ENCODE data around the gene NDUFAF8.
"Not testable (repeated sequence)": the region's sequence is repeated elsewhere in the genome, so short reads cannot be mapped to it uniquely, and the experiment has no call there.

Gene NDUFAF8

GRCh38 chr17:81222906-81223761, 16.0 kb upstream of the NDUFAF8 start, which contains the start of gene CEP131:
CEP131 (minus strand) TSS chr17:81222965; CDS start chr17:81220056, 2,909 bp downstream.
- WGBS, 2 donors (ENCODE audit: extremely low coverage in 2 of 2, insufficient read length in 2 of 2, insufficient replicate concordance in 1 of 2), result no CpG with 5 or more reads among the region's 79 CpGs

DNA sequence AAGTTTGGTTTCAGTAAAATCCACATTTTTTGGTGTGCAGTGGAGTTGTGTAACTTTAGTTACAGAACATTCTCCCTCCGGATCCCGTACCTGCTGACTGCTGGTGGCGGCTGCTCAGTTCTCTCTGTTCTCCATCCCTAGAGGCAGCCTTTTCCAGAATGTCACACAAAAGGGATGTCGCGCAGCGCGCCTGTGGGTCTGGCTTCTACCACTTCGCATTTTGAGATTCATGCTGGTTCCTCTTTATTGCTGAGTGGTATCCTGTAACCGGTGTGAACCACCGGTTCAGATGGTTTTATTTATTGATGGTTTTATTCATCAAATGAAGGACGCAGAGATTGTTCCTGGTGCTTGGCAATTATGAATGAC, 15.4 kb upstream of the NDUFAF8 start:
- Histone ChIP-seq H3K27me3 (ENCODE audit: control insufficient read depth in 3 of 3, insufficient read depth in 3 of 3, low read depth in 1 of 3, low read length in 3 of 3) (no peaks in the 10 kb centered on the region), H3K4me1 (ENCODE audit: control insufficient read depth in 2 of 2, insufficient read depth in 1 of 2, low read depth in 1 of 2, low read length in 2 of 2) (peaks cover 13 to 20% of the 10 kb centered on the region in 2 donors), H3K4me2 (ENCODE audit: insufficient read depth, low read length, poor library complexity, severe bottlenecking) (peak overlapping the region; percentile 32), H3K14ac (ENCODE audit: low read length) (no peak overlapping the region), H3K18ac (ENCODE audit: low read length) (peak overlapping the region; percentile 53), H3K9me3 (replicated peaks in 1 of 2; ENCODE audit: control insufficient read depth in 2 of 2, insufficient read depth in 1 of 2, low read depth in 1 of 2, low read length in 2 of 2) (peaks cover 0 to 2% of the 10 kb centered on the region in 2 donors), H2BK5ac (ENCODE audit: low read length) (no peak overlapping the region), H3K27ac (replicated peaks; ENCODE audit: low read length) (no peak overlapping the region), H4K91ac (ENCODE audit: low read depth, low read length, poor library complexity) (no peak overlapping the region), H2AK5ac (ENCODE audit: low read depth, low read length) (peak overlapping the region; percentile 4), H2AFZ (ENCODE audit: low read length) (peak overlapping the region; percentile 96), H4K8ac (ENCODE audit: low read depth, low read length) (no peak overlapping the region), H3K23ac (ENCODE audit: low read depth, low read length, poor library complexity) (no peak overlapping the region), H3K4me3 (ENCODE audit: low read length in 2 of 2) (no peak overlapping the region), H3K9ac (ENCODE audit: low read depth, low read length, poor library complexity) (no peak overlapping the region), H2BK12ac (ENCODE audit: low read length) (no peak overlapping the region), H3K4ac (ENCODE audit: low read length) (no peak overlapping the region), H2BK15ac (ENCODE audit: low read length) (no peak overlapping the region), H3K79me1 (ENCODE audit: low read depth, low read length) (peaks cover 13% of the 10 kb centered on the region), H3K36me3 (replicated peaks in 1 of 2; ENCODE audit: control insufficient read depth in 2 of 2, insufficient read depth in 2 of 2, low read length in 2 of 2) (peaks cover 4 to 13% of the 10 kb centered on the region in 2 donors), H2BK120ac (ENCODE audit: low read depth, low read length) (no peak overlapping the region)
- whole genome bisulfite sequencing, 2 donors (ENCODE audit: extremely low coverage in 2 of 2, insufficient read length in 2 of 2, insufficient replicate concordance in 1 of 2), result no CpG with 5 or more reads among the region's 11 CpGs
- no peak for DNase-seq (ENCODE audit: low spot score)

More at GRCh38 chr17:81222906-81223761, 16.0 kb upstream of the NDUFAF8 start, which contains the start of gene CEP131:
- Histone ChIP-seq H3K79me1 (ENCODE audit: low read depth, low read length) (peaks cover 13% of the 10 kb centered on the region), H4K8ac (ENCODE audit: low read depth, low read length) (no peak within 1 kb of the TSS), H4K91ac (ENCODE audit: low read depth, low read length, poor library complexity) (no peak within 1 kb of the TSS), H2BK15ac (ENCODE audit: low read length) (peak within 1 kb of the TSS; percentile 81), H3K4me1 (ENCODE audit: control insufficient read depth in 2 of 2, insufficient read depth in 1 of 2, low read depth in 1 of 2, low read length in 2 of 2) (peaks cover 13 to 20% of the 10 kb centered on the region in 2 donors), H3K36me3 (replicated peaks in 1 of 2; ENCODE audit: control insufficient read depth in 2 of 2, insufficient read depth in 2 of 2, low read length in 2 of 2) (peaks cover 4 to 14% of the 10 kb centered on the region in 2 donors), H3K4me2 (ENCODE audit: insufficient read depth, low read length, poor library complexity, severe bottlenecking) (peak within 1 kb of the TSS; percentile 96), H3K9me3 (replicated peaks in 1 of 2; ENCODE audit: control insufficient read depth in 2 of 2, insufficient read depth in 1 of 2, low read depth in 1 of 2, low read length in 2 of 2) (peaks cover 0 to 2% of the 10 kb centered on the region in 2 donors), H3K27me3 (ENCODE audit: control insufficient read depth in 3 of 3, insufficient read depth in 3 of 3, low read depth in 1 of 3, low read length in 3 of 3) (no peaks in the 10 kb centered on the region), H3K27ac (replicated peaks; ENCODE audit: low read length) (no peak within 1 kb of the TSS), H3K18ac (ENCODE audit: low read length) (peak within 1 kb of the TSS; percentile 69), H2BK12ac (ENCODE audit: low read length) (peak within 1 kb of the TSS; percentile 6), H3K14ac (ENCODE audit: low read length) (peak within 1 kb of the TSS; percentile 82), H3K4ac (ENCODE audit: low read length) (peak within 1 kb of the TSS; percentile 89), H2AK5ac (ENCODE audit: low read depth, low read length) (peak within 1 kb of the TSS; percentile 84), H2AFZ (ENCODE audit: low read length) (peak within 1 kb of the TSS; percentile 96), H3K23ac (ENCODE audit: low read depth, low read length, poor library complexity) (peak within 1 kb of the TSS; percentile 80), H2BK120ac (ENCODE audit: low read depth, low read length) (no peak within 1 kb of the TSS), H2BK5ac (ENCODE audit: low read length) (peak within 1 kb of the TSS; percentile 83), H3K9ac (ENCODE audit: low read depth, low read length, poor library complexity) (peak within 1 kb of the TSS; percentile 97), H3K4me3 (ENCODE audit: low read length in 2 of 2) (peak within 1 kb of the TSS; percentile 92 to 96)
- DNase-seq (ENCODE audit: low spot score), result peak; percentile 98

- not testable (repeated sequence) for H3K9ac ChIP-seq (ENCODE audit: low read depth, low read length, poor library complexity); H2BK120ac ChIP-seq (ENCODE audit: low read depth, low read length); H3K4ac ChIP-seq (ENCODE audit: low read length); H3K4me3 ChIP-seq (ENCODE audit: low read length in 2 of 2); H3K4me2 ChIP-seq (ENCODE audit: insufficient read depth, low read length, poor library complexity, severe bottlenecking); H3K27ac ChIP-seq (replicated peaks; ENCODE audit: low read length); H2BK5ac ChIP-seq (ENCODE audit: low read length); DNase-seq (ENCODE audit: low spot score); H4K91ac ChIP-seq (ENCODE audit: low read depth, low read length, poor library complexity); H3K23ac ChIP-seq (ENCODE audit: low read depth, low read length, poor library complexity); H2BK12ac ChIP-seq (ENCODE audit: low read length); H3K9me3 ChIP-seq (replicated peaks in 1 of 2; ENCODE audit: control insufficient read depth in 2 of 2, insufficient read depth in 1 of 2, low read depth in 1 of 2, low read length in 2 of 2); H2AFZ ChIP-seq (ENCODE audit: low read length); H2AK5ac ChIP-seq (ENCODE audit: low read depth, low read length); H3K18ac ChIP-seq (ENCODE audit: low read length); H3K14ac ChIP-seq (ENCODE audit: low read length); H4K8ac ChIP-seq (ENCODE audit: low read depth, low read length); H3K27me3 ChIP-seq (ENCODE audit: control insufficient read depth in 3 of 3, insufficient read depth in 3 of 3, low read depth in 1 of 3, low read length in 3 of 3); H2BK15ac ChIP-seq (ENCODE audit: low read length); H3K79me1 ChIP-seq (ENCODE audit: low read depth, low read length); H3K4me1 ChIP-seq (ENCODE audit: control insufficient read depth in 2 of 2, insufficient read depth in 1 of 2, low read depth in 1 of 2, low read length in 2 of 2)
- WGBS, 2 donors (ENCODE audit: extremely low coverage in 2 of 2, insufficient read length in 2 of 2, insufficient replicate concordance in 1 of 2), result no CpG with 5 or more reads among the region's 2 CpGs
- peaks cover 11 to 24% of the 10 kb centered on the region in 2 donors for H3K36me3 ChIP-seq (replicated peaks in 1 of 2; ENCODE audit: control insufficient read depth in 2 of 2, insufficient read depth in 2 of 2, low read length in 2 of 2)
These were observed 11.5 kb upstream of the NDUFAF8 start for GRCh38 chr17:81227630-81228029.

- no peak overlapping the region for H3K4ac ChIP-seq (ENCODE audit: low read length)
- peaks cover 11 to 24% of the 10 kb centered on the region in 2 donors for H3K36me3 ChIP-seq (replicated peaks in 1 of 2; ENCODE audit: control insufficient read depth in 2 of 2, insufficient read depth in 2 of 2, low read length in 2 of 2)
- H3K9ac ChIP-seq (ENCODE audit: low read depth, low read length, poor library complexity), result no peak overlapping the region
- H3K14ac ChIP-seq (ENCODE audit: low read length), result no peak overlapping the region
- no peak overlapping the region for H2BK12ac ChIP-seq (ENCODE audit: low read length)
- no CpG with 5 or more reads among the region's 9 CpGs for WGBS, 2 donors (ENCODE audit: extremely low coverage in 2 of 2, insufficient read length in 2 of 2, insufficient replicate concordance in 1 of 2)
- H3K27ac ChIP-seq (replicated peaks; ENCODE audit: low read length), result no peak overlapping the region
- H3K4me3 ChIP-seq (ENCODE audit: low read length in 2 of 2), result no peak overlapping the region
- H3K9me3 ChIP-seq (replicated peaks in 1 of 2; ENCODE audit: control insufficient read depth in 2 of 2, insufficient read depth in 1 of 2, low read depth in 1 of 2, low read length in 2 of 2), result peaks cover 0 to 6% of the 10 kb centered on the region in 2 donors
- no peak overlapping the region for H3K23ac ChIP-seq (ENCODE audit: low read depth, low read length, poor library complexity)
- no peaks in the 10 kb centered on the region for H3K27me3 ChIP-seq (ENCODE audit: control insufficient read depth in 3 of 3, insufficient read depth in 3 of 3, low read depth in 1 of 3, low read length in 3 of 3)
- no peak overlapping the region for H4K8ac ChIP-seq (ENCODE audit: low read depth, low read length)
- H3K79me1 ChIP-seq (ENCODE audit: low read depth, low read length), result peaks cover 5% of the 10 kb centered on the region
- peak overlapping the region; percentile 16 for H2BK5ac ChIP-seq (ENCODE audit: low read length)
- H2AFZ ChIP-seq (ENCODE audit: low read length), result no peak overlapping the region
- no peak overlapping the region for H3K4me2 ChIP-seq (ENCODE audit: insufficient read depth, low read length, poor library complexity, severe bottlenecking)
- H3K4me1 ChIP-seq (ENCODE audit: control insufficient read depth in 2 of 2, insufficient read depth in 1 of 2, low read depth in 1 of 2, low read length in 2 of 2), result peaks cover 2 to 3% of the 10 kb centered on the region in 2 donors
- H2AK5ac ChIP-seq (ENCODE audit: low read depth, low read length), result no peak overlapping the region
- no peak overlapping the region for H3K18ac ChIP-seq (ENCODE audit: low read length)
- no peak overlapping the region for H2BK15ac ChIP-seq (ENCODE audit: low read length)
- DNase-seq (ENCODE audit: low spot score), result no peak
- H4K91ac ChIP-seq (ENCODE audit: low read depth, low read length, poor library complexity), result no peak overlapping the region
- H2BK120ac ChIP-seq (ENCODE audit: low read depth, low read length), result no peak overlapping the region
These were observed 10.7 kb upstream of the NDUFAF8 start for GRCh38 chr17:81228420-81228819.
